Natural killer cell (primary cell): ENCODE results near the gene CPZ. TPM values are rescaled to one million over a fixed set of nuclear protein-coding genes. Genes with fewer than 3 reads are reported as not detected.

Source experiments
- ATAC-seq, 3 donors: fragments of 150-1000 bp in 2 of 3; fragments of 200-7000 bp in 1 of 3; cut with Tn5 transposase; 1 replicate in 1 of 3; 2 replicates in 2 of 3; pipeline ENCODE4 v1.10.0; 2021; ENCODE audit warnings: mild to moderate bottlenecking in 2 of 3, moderate library complexity in 2 of 3
- DNase-seq, 2 donors: peaks; one replicate each; pipeline versions ENCODE4 v3.0.0 to v3.0.0-alpha.2; 2013 to 2021; ENCODE audit warnings: mixed read lengths in 1 of 2
- H3K27ac ChIP-seq: one replicate; pipeline ENCODE4 v1.5.1; 2013; ENCODE audit warnings: mild to moderate bottlenecking, low read length
- H3K27me3 ChIP-seq: one replicate; pipeline ENCODE4 v1.6.1; 2013; ENCODE audit warnings: low read length; ENCODE audit not compliant: control insufficient read depth, insufficient read depth
- H3K36me3 ChIP-seq: one replicate; pipeline ENCODE4 v1.6.1; 2013; ENCODE audit warnings: low read length; ENCODE audit not compliant: control insufficient read depth, insufficient read depth
- H3K4me1 ChIP-seq: one replicate; pipeline ENCODE4 v1.6.1; 2013; ENCODE audit warnings: low read length; ENCODE audit not compliant: control insufficient read depth, insufficient read depth
- H3K4me3 ChIP-seq: one replicate; pipeline ENCODE4 v1.5.1; 2013; ENCODE audit warnings: low read length
- H3K9me3 ChIP-seq: one replicate; pipeline ENCODE4 v1.6.1; 2013; ENCODE audit warnings: low read length; ENCODE audit not compliant: control insufficient read depth, insufficient read depth
- H3K27ac Mint-ChIP-seq, 2 donors: one replicate each; pipeline ENCODE4 v1.8.0; 2022; ENCODE audit warnings: mild to moderate bottlenecking in 2 of 2, mixed read lengths in 2 of 2, moderate library complexity in 1 of 2
- H3K27me3 Mint-ChIP-seq, 2 donors: one replicate each; pipeline ENCODE4 v1.8.0; 2022; ENCODE audit warnings: low read depth in 2 of 2, mixed read lengths in 2 of 2
- H3K36me3 Mint-ChIP-seq: one replicate; pipeline ENCODE4 v1.8.0; 2022; ENCODE audit warnings: mixed read lengths
- H3K4me1 Mint-ChIP-seq, 2 donors: one replicate each; pipeline ENCODE4 v1.8.0; 2022; ENCODE audit warnings: mixed read lengths in 2 of 2
- H3K4me3 Mint-ChIP-seq: one replicate; pipeline ENCODE4 v1.8.0; 2022; ENCODE audit warnings: mild to moderate bottlenecking, moderate library complexity, mixed read lengths
- H3K9me3 Mint-ChIP-seq, 2 donors: one replicate each; pipeline ENCODE4 v1.8.0; 2022; ENCODE audit warnings: mixed read lengths in 2 of 2
- CTCF ChIP-seq: fragments of 200-600 bp; IDR thresholded peaks from one replicate; pipeline ENCODE4 v1.8.0; 2022; ENCODE audit warnings: antibody characterized with exemption
- WGBS: methylation state at CpG from one replicate; pipeline ENCODE4 v1.1.7; 2013; ENCODE audit warnings: missing lambda C conversion rate; ENCODE audit not compliant: insufficient coverage; 5-methylcytosine and 5-hydroxymethylcytosine counted together
- intact Hi-C: fragments of 100-400 bp; cut with micrococcal nuclease; formaldehyde crosslinking; loops from one replicate; pipeline ENCODE4 v1.14.2; 2022
- total RNA-seq, 4 donors: library from RNA; stranded (reverse); fragments of 120-200 nt in 1 of 4; gene quantifications; one replicate each; pipeline versions ENCODE4 v1.2.3 to v1.2.4, GENCODE V29; 2013 to 2022

CPZ gene
- total RNA-seq, 3 donors from 2014 or later (not counting 1 experiment from before 2014, with no cell fraction given): not detected

GRCh38 chr4:8559011-8559410 is 33.6 kb upstream of the CPZ start:
- H3K27me3 Mint-ChIP-seq: no peaks in the 10 kb centered on the region
- TF ChIP-seq CTCF: no peak
- 83% methylated on average over 11 of the region's 11 CpGs for WGBS

DNA sequence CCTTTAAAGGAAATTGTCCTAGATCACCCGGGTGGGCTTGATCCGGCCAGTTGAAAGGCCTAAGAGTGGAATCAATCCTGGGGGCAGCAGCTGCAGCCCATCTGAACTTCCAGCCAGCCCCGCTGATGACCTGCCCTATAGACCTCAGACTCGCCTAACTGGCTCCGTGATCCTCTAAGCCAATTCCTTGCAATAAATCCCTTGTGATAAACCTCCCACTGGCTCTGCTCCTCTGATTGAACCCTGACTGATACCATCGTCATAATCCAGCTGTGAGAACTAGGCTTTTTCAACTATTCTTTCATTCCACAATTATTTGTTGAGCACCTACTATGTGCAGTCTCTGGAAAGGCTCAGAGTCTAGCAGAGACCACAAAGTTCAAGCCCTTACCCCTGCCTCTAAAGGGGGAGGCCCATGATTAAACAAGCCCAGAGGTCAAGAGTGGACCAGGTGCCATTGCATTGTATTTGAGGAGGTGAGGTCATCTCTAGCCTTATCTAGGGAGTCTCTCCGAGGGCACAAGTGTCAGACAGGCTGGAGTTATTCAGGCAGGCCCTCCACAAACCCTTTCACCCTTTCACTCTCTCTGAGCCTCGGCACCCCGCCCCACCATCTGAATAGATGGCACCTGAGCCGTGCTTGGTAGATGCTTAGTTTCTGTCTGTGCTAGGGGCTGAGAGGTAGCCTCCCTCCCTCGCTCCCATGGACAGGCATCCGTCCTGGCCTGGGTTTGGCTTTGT is 32.9 kb upstream of the CPZ start:
- H3K9me3 Mint-ChIP-seq: no peaks in the 10 kb centered on the region
- Histone ChIP-seq H3K9me3 (no peaks in the 10 kb centered on the region), H3K27ac (no peak overlapping the region), H3K4me3 (no peak overlapping the region), H3K27me3 (no peaks in the 10 kb centered on the region), H3K4me1 (no peaks in the 10 kb centered on the region), H3K36me3 (no peaks in the 10 kb centered on the region)
- H3K4me3 Mint-ChIP-seq: no peak overlapping the region
- no peak for ATAC-seq
- DNase-seq: no peak
- H3K27ac Mint-ChIP-seq: no peak overlapping the region
- no peak for TF ChIP-seq CTCF
- no peaks in the 10 kb centered on the region for H3K27me3 Mint-ChIP-seq
- no peaks in the 10 kb centered on the region for H3K4me1 Mint-ChIP-seq
- H3K36me3 Mint-ChIP-seq: no peaks in the 10 kb centered on the region
- 86% methylated on average over 12 of the region's 12 CpGs for whole genome bisulfite sequencing
- intact Hi-C loops: no loop called here

More at GRCh38 chr4:8559011-8559410, 33.6 kb upstream of the CPZ start:
- Histone ChIP-seq H3K4me1 (no peaks in the 10 kb centered on the region), H3K36me3 (no peaks in the 10 kb centered on the region), H3K27me3 (no peaks in the 10 kb centered on the region), H3K4me3 (no peak overlapping the region), H3K9me3 (no peaks in the 10 kb centered on the region), H3K27ac (no peak overlapping the region)
- Mint-ChIP-seq H3K4me3 (no peak overlapping the region), H3K27ac (no peak overlapping the region), H3K4me1 (no peaks in the 10 kb centered on the region), H3K36me3 (no peaks in the 10 kb centered on the region), H3K9me3 (no peaks in the 10 kb centered on the region)
- DNase-seq (no peak), ATAC-seq (no peak)
- intact Hi-C loops: no loop called here

DNA sequence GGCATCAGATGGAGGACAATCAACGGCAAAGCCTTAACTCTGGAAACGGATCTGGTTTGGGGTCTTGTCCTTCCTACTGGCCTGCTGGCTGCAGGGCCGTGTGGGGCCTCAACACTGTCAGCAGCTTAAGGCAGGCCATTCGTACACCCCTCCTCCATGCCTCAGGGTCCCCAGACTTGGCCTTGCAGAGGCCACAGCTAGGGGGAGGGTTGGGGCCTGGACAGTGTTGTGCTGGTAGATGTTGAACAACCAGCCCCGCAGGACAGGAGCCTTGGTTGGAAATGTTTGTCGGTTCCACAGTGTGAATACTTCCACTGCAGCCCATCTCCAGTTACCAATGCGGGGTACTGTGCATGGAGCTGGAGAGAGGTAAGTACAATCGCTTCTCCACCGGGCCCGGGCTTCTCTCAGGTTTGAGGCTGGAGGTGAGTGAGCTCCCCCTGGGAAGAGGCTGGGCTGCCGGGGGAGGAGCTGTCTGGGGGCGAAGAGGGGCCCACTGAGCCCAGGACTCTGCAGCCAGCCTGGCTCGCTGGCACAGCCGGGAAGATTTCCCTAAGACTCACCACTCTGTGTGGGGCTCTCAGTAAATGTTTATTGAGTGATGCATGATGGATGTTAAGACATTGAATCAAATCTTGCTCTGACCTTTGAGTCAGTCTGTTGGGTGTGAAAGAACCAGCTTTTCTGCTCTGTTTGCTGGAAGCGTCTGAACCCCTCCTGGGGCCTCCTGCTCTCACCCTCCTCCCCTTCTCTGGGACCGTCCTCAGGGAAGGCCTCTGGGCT is 32.1 kb upstream of the CPZ start:
- Mint-ChIP-seq H3K27ac (no peak overlapping the region), H3K4me3 (no peak overlapping the region), H3K36me3 (no peaks in the 10 kb centered on the region), H3K27me3 (no peaks in the 10 kb centered on the region), H3K4me1 (no peaks in the 10 kb centered on the region), H3K9me3 (no peaks in the 10 kb centered on the region)
- no peak for TF ChIP-seq CTCF
- ATAC-seq (no peak), DNase-seq (no peak)
- no peaks in the 10 kb centered on the region for H3K4me1 ChIP-seq
- no peaks in the 10 kb centered on the region for H3K27me3 ChIP-seq
- no peaks in the 10 kb centered on the region for H3K36me3 ChIP-seq
- intact Hi-C loops: no loop called here
- H3K9me3 ChIP-seq: no peaks in the 10 kb centered on the region
- no peak overlapping the region for H3K4me3 ChIP-seq
- no peak overlapping the region for H3K27ac ChIP-seq
- WGBS: 70% methylated on average over 15 of the region's 16 CpGs
